Naive thymus-derived CD4-positive, alpha-beta T cell (primary cell): Measurements from ENCODE around the gene HSPA4. TPM values are rescaled to one million over a fixed set of nuclear protein-coding genes. Genes with fewer than 3 reads are reported as not detected.

ENCODE experiments used
- ATAC-seq: fragments of 150-1000 bp; cut with Tn5 transposase; 2 replicates; pipeline ENCODE4 v1.10.0; 2021; ENCODE audit warnings: mild to moderate bottlenecking, moderate library complexity
- CTCF ChIA-PET: fragments of 350-600 bp; sonication (Branson Sonifier 250); formaldehyde crosslinking; loops from one replicate; lab custom pipeline; 2021; ENCODE audit warnings: antibody characterized with exemption; lab: Charles Lee
- POLR2A ChIA-PET: fragments of 350-600 bp; sonication (Branson Sonifier 250); formaldehyde crosslinking; loops from one replicate; lab custom pipeline; 2021; ENCODE audit warnings: antibody characterized with exemption, inconsistent platforms; lab: Charles Lee
- DNase-seq, 9 donors: peaks; one replicate each; pipeline versions ENCODE4 v3.0.0 to v3.0.0-alpha.2; 2020 to 2022; ENCODE audit warnings: mixed read lengths in 1 of 9
- H3K27ac ChIP-seq: one replicate; pipeline ENCODE4 v1.7.0; 2013; ENCODE audit warnings: mild to moderate bottlenecking, low read depth, low read length, moderate library complexity
- H3K27me3 ChIP-seq, 2 donors: one replicate each; pipeline ENCODE4 v1.7.0; 2013; ENCODE audit warnings: low read length in 2 of 2, mild to moderate bottlenecking in 2 of 2, moderate library complexity in 2 of 2; ENCODE audit not compliant: control insufficient read depth in 2 of 2, insufficient read depth in 2 of 2
- H3K36me3 ChIP-seq, 3 experiments: 1 replicate in 2 of 3; 2 replicates in 1 of 3; pipeline ENCODE4 v1.7.0; 2013; ENCODE audit warnings: low read length in 3 of 3, mild to moderate bottlenecking in 3 of 3, moderate library complexity in 1 of 3; ENCODE audit not compliant: insufficient read depth in 3 of 3, control insufficient read depth in 2 of 3
- H3K4me1 ChIP-seq, 2 donors: one replicate each; pipeline ENCODE4 v1.7.0; 2013; ENCODE audit warnings: low read length in 2 of 2, mild to moderate bottlenecking in 2 of 2, moderate library complexity in 1 of 2; ENCODE audit not compliant: control insufficient read depth in 2 of 2, insufficient read depth in 2 of 2
- H3K4me3 ChIP-seq: 2 replicates; pipeline ENCODE4 v1.7.0; 2013; ENCODE audit warnings: mild to moderate bottlenecking, low read length
- H3K9me3 ChIP-seq, 3 experiments: 1 replicate in 2 of 3; 2 replicates in 1 of 3; pipeline ENCODE4 v1.7.0; 2013; ENCODE audit warnings: low read length in 3 of 3; ENCODE audit not compliant: control insufficient read depth in 2 of 3
- H3K27ac Mint-ChIP-seq, 9 donors: one replicate each; pipeline ENCODE4 v1.8.0; 2020 to 2022; ENCODE audit warnings: mixed read lengths in 9 of 9, mild to moderate bottlenecking in 8 of 9, moderate library complexity in 5 of 9, inconsistent platforms in 2 of 9
- H3K27me3 Mint-ChIP-seq, 5 donors: one replicate each; pipeline ENCODE4 v1.8.0; 2021 to 2022; ENCODE audit warnings: mixed read lengths in 5 of 5, mild to moderate bottlenecking in 1 of 5
- H3K36me3 Mint-ChIP-seq, 5 donors: one replicate each; pipeline ENCODE4 v1.8.0; 2020 to 2022; ENCODE audit warnings: mixed read lengths in 5 of 5, mild to moderate bottlenecking in 3 of 5, inconsistent platforms in 1 of 5
- H3K4me1 Mint-ChIP-seq, 7 donors: one replicate each; pipeline ENCODE4 v1.8.0; 2020 to 2022; ENCODE audit warnings: mixed read lengths in 7 of 7, mild to moderate bottlenecking in 3 of 7, inconsistent platforms in 1 of 7
- H3K4me3 Mint-ChIP-seq, 10 donors: one replicate each; pipeline ENCODE4 v1.8.0; 2020 to 2022; ENCODE audit warnings: mild to moderate bottlenecking in 10 of 10, mixed read lengths in 10 of 10, moderate library complexity in 6 of 10, inconsistent platforms in 2 of 10
- H3K9me3 Mint-ChIP-seq, 11 donors: one replicate each; pipeline ENCODE4 v1.8.0; 2020 to 2022; ENCODE audit warnings: mixed read lengths in 11 of 11, mild to moderate bottlenecking in 4 of 11, inconsistent platforms in 1 of 11, moderate library complexity in 1 of 11
- intact Hi-C, 2 donors: fragments of 100-400 bp; cut with micrococcal nuclease; formaldehyde crosslinking; loops; one replicate each; pipeline ENCODE4 v1.15.1; 2023
- polyA plus RNA-seq, 2 donors: library from polyadenylated mRNA; unstranded; fragments of 300-500 nt; fragmentation: Illumina TruSeq; gene quantifications; one replicate each; pipeline ENCODE4 v1.2.3, GENCODE V29; 2021
- total RNA-seq, 6 experiments: library from RNA in 5 of 6; stranded (reverse) in 5 of 6; gene quantifications; 1 replicate in 5 of 6; 2 replicates in 1 of 6; pipeline ENCODE4 v1.2.3 and lab custom pipeline; 2021 to 2026

HSPA4 gene
- total and polyA plus RNA-seq, 7 experiments from 2014 or later = 37.7 to 103 (median 42.4) TPM

DNA sequence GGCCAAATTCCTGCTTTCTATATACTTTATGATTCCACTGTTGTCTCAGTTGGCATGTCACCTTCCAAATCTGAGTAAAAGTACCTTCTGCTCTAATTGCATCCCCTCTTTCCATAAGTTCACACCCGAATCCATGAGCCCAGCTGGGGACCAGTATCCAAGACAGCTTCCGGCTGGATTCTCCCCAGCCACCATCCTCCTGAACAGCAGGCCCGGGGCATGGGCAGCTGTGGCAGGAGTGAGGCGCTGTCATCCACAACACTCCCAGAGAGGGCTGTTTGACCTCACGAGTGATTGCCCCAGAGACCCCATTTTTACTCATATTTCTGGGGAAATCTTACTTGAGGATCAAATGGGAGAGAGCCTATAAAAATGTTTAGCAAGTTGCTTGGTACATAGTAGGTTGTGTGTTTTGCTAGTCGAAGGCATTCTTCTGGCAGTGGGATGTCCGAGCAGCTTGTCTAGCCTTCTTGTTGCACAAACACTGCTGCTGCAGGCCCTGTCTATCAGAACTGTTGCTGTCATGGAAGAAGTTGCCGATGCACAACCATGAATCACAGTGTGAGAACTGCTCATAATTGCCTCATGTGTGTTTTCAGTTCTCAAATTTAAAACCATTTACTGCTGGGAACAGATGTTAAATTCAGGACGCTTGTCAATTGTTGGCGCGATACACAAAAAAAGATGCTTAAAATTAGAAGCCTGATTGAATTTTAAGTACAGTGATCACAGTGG lies 93.8 kb downstream of the HSPA4 start:
- no peak overlapping the region for H3K4me3 Mint-ChIP-seq

DNA sequence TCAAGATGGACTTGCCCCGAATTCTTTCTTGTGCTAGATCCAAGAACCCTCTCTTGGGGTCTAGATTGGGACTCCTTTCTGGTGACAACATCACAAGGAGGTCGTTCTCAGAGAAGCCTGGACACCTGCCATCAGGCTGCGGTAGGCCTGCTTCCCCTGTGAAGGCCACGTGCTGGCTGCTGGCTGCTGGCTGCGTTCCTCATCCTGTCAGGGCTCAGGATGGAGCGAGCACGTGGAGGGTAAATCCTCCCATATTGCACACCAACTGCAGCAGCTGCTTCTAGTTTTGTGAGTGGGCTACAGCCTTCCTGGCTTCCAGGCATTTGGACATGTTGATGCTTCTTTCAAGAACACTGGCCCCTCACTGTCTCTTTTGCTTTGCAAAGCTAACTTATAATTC lies 95.6 kb downstream of the HSPA4 start:
- Histone ChIP-seq H3K4me3 (no peak overlapping the region), H3K4me1 (peaks cover 0 to 19% of the 10 kb centered on the region in 2 donors), H3K9me3 (no peaks in the 10 kb centered on the region), H3K27ac (no peak overlapping the region), H3K27me3 (no peaks in the 10 kb centered on the region), H3K36me3 (no peaks in the 10 kb centered on the region)
- ATAC-seq = peak; percentile 40
- ChIA-PET POLR2A (interaction anchor here (0.6 to 1.6 kb wide), 2 partner anchors 10 to 23 kb away, joined by 4 to 5 read pairs; no protein-coding TSS in a partner anchor), CTCF (interaction anchor here (0.8 kb wide), 1 partner anchor 36 kb away, joined by 3 read pairs; no protein-coding TSS in a partner anchor)
- H3K9me3 Mint-ChIP-seq = peaks cover 3 to 12% (median 9%) of the 10 kb centered on the region in 11 donors
- DNase-seq = peak in 3 of 9 donors; percentile 5 to 14 (median 12)
- intact Hi-C loops = no loop called here
- peak overlapping the region in 3 of 10 donors; percentile 30 to 64 (median 32) for H3K4me3 Mint-ChIP-seq
- peak overlapping the region in 6 of 9 donors; percentile 16 to 81 (median 60) for H3K27ac Mint-ChIP-seq
- peaks cover 5 to 39% (median 22%) of the 10 kb centered on the region in 7 donors for H3K4me1 Mint-ChIP-seq
- no peaks in the 10 kb centered on the region for H3K27me3 Mint-ChIP-seq
- peaks cover 4 to 7% (median 6%) of the 10 kb centered on the region in 5 donors for H3K36me3 Mint-ChIP-seq

More for the DNA sequence above, 93.8 kb downstream of the HSPA4 start:
- H3K9me3 ChIP-seq = no peaks in the 10 kb centered on the region
- ChIA-PET POLR2A (no interaction called here), CTCF (no interaction called here)
- Mint-ChIP-seq H3K9me3 (peaks cover 3 to 12% (median 9%) of the 10 kb centered on the region in 11 donors), H3K4me1 (peaks cover 5 to 39% (median 22%) of the 10 kb centered on the region in 7 donors), H3K27ac (peak overlapping the region in 1 of 9 donors; percentile 41), H3K36me3 (peaks cover 4 to 7% (median 6%) of the 10 kb centered on the region in 5 donors), H3K27me3 (no peaks in the 10 kb centered on the region)
- no peaks in the 10 kb centered on the region for H3K27me3 ChIP-seq
- peaks cover 0 to 19% of the 10 kb centered on the region in 2 donors for H3K4me1 ChIP-seq
- ATAC-seq = no peak
- no peaks in the 10 kb centered on the region for H3K36me3 ChIP-seq
- no peak for DNase-seq
- intact Hi-C loops = no loop called here
- H3K4me3 ChIP-seq = no peak overlapping the region
- no peak overlapping the region for H3K27ac ChIP-seq

DNA sequence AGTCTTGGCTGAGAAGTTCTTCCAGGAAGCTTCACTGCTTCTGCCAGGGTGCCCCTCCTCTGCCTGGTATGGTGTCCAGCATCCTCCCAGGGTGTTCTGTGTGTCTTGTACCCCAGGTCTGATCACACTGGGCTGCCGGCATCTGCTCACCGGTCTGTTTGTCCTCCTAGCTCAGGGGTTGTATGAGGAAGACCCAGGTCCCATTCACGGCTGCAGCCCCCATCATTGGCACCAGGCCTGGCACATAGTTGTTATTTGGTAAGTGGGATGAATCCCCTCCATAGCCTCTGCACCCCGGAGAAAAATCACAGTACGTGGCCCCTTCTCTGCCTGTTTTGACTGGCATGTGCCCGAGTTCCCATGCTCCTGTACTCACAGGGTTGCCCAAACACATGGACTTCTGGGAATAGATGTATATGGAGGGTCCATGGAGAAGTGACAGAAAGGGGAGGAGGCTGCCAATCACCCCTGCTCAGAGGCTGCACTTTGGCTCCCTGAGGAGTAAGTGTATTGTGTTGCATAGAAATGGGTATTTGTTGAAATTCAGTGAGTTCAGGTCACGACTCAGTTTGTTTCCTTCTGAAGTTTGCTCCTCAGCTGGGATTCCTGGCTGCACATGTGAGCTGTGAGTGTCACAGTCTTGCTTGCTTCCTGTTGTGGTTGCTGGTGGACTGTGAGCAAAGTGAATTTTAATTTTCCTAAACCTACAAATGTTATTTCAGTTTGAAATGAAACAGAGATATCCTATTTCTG lies 96.2 kb downstream of the HSPA4 start:
- peak in 5 of 9 donors; percentile 14 to 49 (median 31) for DNase-seq
- intact Hi-C loops = no loop called here
- H3K9me3 Mint-ChIP-seq = peaks cover 3 to 12% (median 9%) of the 10 kb centered on the region in 11 donors
- no peaks in the 10 kb centered on the region for H3K27me3 Mint-ChIP-seq
- peaks cover 4 to 7% (median 6%) of the 10 kb centered on the region in 5 donors for H3K36me3 Mint-ChIP-seq
- peaks cover 5 to 39% (median 22%) of the 10 kb centered on the region in 7 donors for H3K4me1 Mint-ChIP-seq
- no peaks in the 10 kb centered on the region for H3K9me3 ChIP-seq
- no peak for ATAC-seq
- POLR2A ChIA-PET = interaction anchor here (0.5 to 1.6 kb wide), 4 partner anchors 9 to 98 kb away, joined by 4 to 5 read pairs (median 4); no protein-coding TSS in a partner anchor
- H3K27ac Mint-ChIP-seq = peak overlapping the region in 8 of 9 donors; percentile 16 to 81 (median 53)
- no peak overlapping the region for H3K27ac ChIP-seq
- H3K36me3 ChIP-seq = no peaks in the 10 kb centered on the region
- H3K4me3 ChIP-seq = no peak overlapping the region
- H3K27me3 ChIP-seq = no peaks in the 10 kb centered on the region
- peak overlapping the region in 7 of 10 donors; percentile 1 to 64 (median 32) for H3K4me3 Mint-ChIP-seq
- peaks cover 0 to 19% of the 10 kb centered on the region in 2 donors for H3K4me1 ChIP-seq
- CTCF ChIA-PET = interaction anchor here (0.8 kb wide), 1 partner anchor 37 kb away, joined by 3 read pairs; no protein-coding TSS in a partner anchor

DNA sequence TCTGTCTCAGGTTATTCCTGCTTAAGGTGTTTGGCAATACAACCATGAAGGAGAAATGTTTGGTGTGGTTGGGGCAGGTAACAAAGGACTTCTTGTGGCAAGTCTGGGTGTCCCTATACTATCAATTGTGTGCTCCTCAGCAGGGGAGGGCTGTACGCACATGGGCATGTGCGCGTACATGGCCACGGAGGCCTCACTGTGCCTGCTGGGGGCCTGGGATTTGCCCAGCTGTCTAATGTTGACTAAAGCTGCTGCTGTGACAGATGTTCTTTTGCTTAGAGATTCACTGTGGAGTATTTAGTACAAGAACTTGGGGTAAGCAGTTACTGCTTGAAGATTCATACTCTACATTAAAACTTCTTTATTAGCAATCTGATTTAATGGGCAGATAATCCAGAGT lies 97.5 kb downstream of the HSPA4 start:
- Mint-ChIP-seq H3K9me3 (peaks cover 0 to 5% (median 2%) of the 10 kb centered on the region in 11 donors), H3K4me3 (peak overlapping the region in 3 of 10 donors; percentile 5 to 64 (median 18)), H3K36me3 (no peaks in the 10 kb centered on the region), H3K27me3 (no peaks in the 10 kb centered on the region), H3K27ac (peak overlapping the region in 7 of 9 donors; percentile 24 to 81 (median 54)), H3K4me1 (peaks cover 5 to 39% (median 22%) of the 10 kb centered on the region in 7 donors)
- no peak for ATAC-seq
- H3K27ac ChIP-seq = no peak overlapping the region
- intact Hi-C loops = no loop called here
- DNase-seq = no peak
- no peaks in the 10 kb centered on the region for H3K27me3 ChIP-seq
- H3K9me3 ChIP-seq = no peaks in the 10 kb centered on the region
- H3K4me3 ChIP-seq = no peak overlapping the region
- POLR2A ChIA-PET = interaction anchor here (0.6 kb wide), 1 partner anchor 113 kb away, joined by 5 read pairs; no protein-coding TSS in a partner anchor
- H3K36me3 ChIP-seq = no peaks in the 10 kb centered on the region
- CTCF ChIA-PET = no interaction called here
- peaks cover 0 to 19% of the 10 kb centered on the region in 2 donors for H3K4me1 ChIP-seq

DNA sequence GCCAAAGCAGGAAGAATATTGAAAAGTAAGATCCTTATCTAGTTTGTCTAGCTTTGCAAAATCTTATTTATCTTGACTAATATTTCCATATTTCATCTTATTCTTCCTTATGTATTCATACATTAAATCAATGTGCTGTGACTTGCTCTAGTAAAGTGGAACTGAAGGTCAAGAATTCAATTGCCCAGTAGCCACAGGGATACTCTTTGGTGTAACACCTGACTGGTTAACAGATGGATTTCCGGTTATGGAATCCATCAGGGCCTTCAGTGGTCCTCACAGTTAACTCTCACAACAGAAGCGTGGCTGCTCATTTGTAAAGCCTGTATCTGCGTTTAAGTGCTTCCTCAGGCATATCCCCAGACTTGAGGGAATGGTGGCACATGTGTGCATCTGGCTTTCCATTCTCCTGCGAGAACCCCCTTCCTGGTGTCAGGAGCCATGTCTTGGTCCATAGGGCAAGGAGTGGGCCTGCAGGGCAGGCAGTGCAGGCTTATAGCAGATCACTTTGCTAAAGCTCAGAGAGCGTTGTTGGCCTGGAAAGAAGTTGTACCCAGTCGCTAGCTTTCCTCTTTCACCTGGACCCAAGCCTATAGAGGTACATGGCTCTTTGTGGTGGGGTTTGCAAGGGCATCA lies 99.2 kb downstream of the HSPA4 start:
- Mint-ChIP-seq H3K27me3 (peaks cover 0 to 9% (median 0%) of the 10 kb centered on the region in 5 donors), H3K27ac (no peak overlapping the region), H3K4me3 (no peak overlapping the region), H3K4me1 (peaks cover 5 to 36% (median 22%) of the 10 kb centered on the region in 7 donors), H3K9me3 (no peaks in the 10 kb centered on the region), H3K36me3 (no peaks in the 10 kb centered on the region)
- ChIA-PET POLR2A (no interaction called here), CTCF (no interaction called here)
- peaks cover 0 to 19% of the 10 kb centered on the region in 2 donors for H3K4me1 ChIP-seq
- H3K9me3 ChIP-seq = no peaks in the 10 kb centered on the region
- ATAC-seq = no peak
- H3K36me3 ChIP-seq = no peaks in the 10 kb centered on the region
- H3K27ac ChIP-seq = no peak overlapping the region
- no peak for DNase-seq
- no peaks in the 10 kb centered on the region for H3K27me3 ChIP-seq
- H3K4me3 ChIP-seq = no peak overlapping the region
- intact Hi-C loops = no loop called here
